Adipocyte (in vitro differentiated cells): ENCODE data around the gene EVL.

Source experiments
- DNase-seq: peaks from one replicate; pipeline ENCODE4 v3.0.0-alpha.2; 2015; ENCODE audit warnings: low read depth
- H3K27me3 ChIP-seq: replicated peaks from 2 replicates; pipeline ENCODE4 v1.7.0; 2013; ENCODE audit warnings: mild to moderate bottlenecking, low read length, moderate library complexity; ENCODE audit not compliant: control insufficient read depth, insufficient read depth
- H3K36me3 ChIP-seq: 2 replicates; pipeline ENCODE4 v1.7.0; 2013; ENCODE audit warnings: low read length, mild to moderate bottlenecking, moderate library complexity; ENCODE audit not compliant: control insufficient read depth, insufficient read depth, severe bottlenecking
- H3K4me1 ChIP-seq: 2 replicates; pipeline ENCODE4 v1.7.0; 2013; ENCODE audit warnings: mild to moderate bottlenecking, low read length, moderate library complexity; ENCODE audit not compliant: control insufficient read depth, insufficient read depth
- H3K4me3 ChIP-seq: 2 replicates; pipeline ENCODE4 v1.7.0; 2013; ENCODE audit warnings: mild to moderate bottlenecking, low read length, moderate library complexity
- H3K9ac ChIP-seq: 2 replicates; pipeline ENCODE4 v1.7.0; 2013; ENCODE audit warnings: mild to moderate bottlenecking, low read length, moderate library complexity
- H3K9me3 ChIP-seq: 2 replicates; pipeline ENCODE4 v1.7.0; 2013; ENCODE audit warnings: mild to moderate bottlenecking, low read length, moderate library complexity; ENCODE audit not compliant: control insufficient read depth

Gene EVL

DNA sequence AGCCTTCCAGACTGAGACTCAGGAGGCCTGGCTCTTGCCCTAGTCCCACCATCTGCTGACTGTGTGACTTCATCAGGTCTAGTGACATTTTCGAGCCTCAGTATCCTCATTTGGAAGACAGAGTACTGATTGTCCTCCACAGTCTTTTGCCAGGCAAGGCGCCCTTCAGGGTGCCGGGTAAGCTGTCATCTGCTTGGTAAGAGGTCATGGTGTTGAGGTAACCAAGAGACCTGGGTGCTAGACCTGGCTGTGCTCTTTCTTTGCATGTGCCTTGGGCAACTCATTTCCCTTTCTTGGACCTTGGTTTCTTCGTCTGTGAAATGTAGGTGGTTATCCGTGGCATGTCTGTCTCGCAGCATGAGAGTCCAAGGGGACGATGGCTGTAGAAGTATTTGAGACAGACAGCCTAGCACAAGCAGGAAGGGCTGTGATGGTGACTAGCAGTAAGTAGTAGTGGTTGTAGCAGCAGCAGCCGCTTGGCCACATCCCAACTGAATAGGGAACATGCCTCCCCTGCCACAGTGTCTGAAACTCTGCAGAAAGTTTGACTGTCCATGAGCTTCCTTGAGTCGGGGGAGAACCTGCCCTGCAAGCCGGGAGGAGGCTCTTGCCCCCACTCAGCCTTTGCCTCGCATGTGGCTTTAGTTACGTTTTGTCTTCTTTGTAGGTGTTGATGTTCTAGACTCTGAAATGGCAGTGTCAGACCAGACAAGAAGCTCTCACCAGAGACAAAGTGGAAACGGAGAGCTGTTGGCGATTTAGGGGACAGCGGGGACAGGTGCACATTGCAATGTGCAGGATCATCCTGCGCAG, 40.3 kb downstream of the EVL start:
- Histone ChIP-seq H3K27me3 (no peaks in the 10 kb centered on the region), H3K4me3 (no peak overlapping the region), H3K36me3 (no peaks in the 10 kb centered on the region), H3K9me3 (no peaks in the 10 kb centered on the region), H3K4me1 (peaks cover 52% of the 10 kb centered on the region), H3K9ac (no peak overlapping the region)
- DNase-seq, result no peak

DNA sequence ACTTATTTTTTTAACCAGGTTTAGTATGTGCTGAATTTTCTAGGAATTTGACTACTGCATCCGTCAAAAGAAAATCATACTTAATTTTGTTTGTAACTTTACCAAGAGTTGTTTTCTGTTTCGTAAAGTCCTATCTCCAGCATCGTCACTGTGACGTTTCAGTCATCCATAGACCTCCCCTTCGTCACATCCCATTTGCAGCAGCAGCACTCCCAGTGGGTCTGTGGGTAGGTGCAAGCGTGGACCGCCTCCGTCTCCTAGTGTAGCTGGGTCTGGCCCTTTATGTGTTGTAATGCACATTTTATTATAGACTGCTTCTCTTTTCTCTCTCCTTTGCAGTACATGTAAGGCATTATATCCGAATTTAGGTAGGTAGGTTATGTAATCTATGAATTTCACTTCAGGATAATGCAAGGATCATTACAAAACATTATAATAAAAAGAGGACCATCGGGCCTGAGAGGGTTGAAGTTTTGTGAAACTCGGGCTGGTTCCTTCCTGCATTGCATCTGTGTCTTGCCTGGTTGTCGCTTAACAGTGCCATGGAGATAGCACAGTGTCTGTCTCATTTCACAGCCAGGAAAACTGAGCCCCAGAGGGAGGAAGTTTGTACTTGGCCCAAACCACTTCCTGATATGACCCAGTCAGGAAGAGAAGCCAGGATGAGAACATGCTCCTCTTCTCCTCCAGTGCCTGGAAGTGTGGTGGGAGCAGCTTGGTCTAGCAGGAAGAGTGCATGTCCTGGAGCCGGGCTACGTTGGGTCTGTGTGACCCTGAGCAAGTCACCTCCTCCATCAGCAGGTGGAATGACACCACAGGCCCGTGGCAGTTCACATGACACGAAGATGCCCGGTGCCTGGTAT, 41.3 kb downstream of the EVL start:
- Histone ChIP-seq H3K27me3 (no peaks in the 10 kb centered on the region), H3K4me1 (peaks cover 52% of the 10 kb centered on the region), H3K9me3 (no peaks in the 10 kb centered on the region), H3K36me3 (no peaks in the 10 kb centered on the region), H3K4me3 (no peak overlapping the region), H3K9ac (no peak overlapping the region)
- DNase-seq, result no peak

- H3K36me3 ChIP-seq, result no peaks in the 10 kb centered on the region
- no peak overlapping the region for H3K9ac ChIP-seq
- no peak for DNase-seq
Measured at GRCh38 chr14:100107236-100107635, 42.0 kb downstream of the EVL start.

GRCh38 chr14:100108042-100108825, 43.0 kb downstream of the EVL start:
- peaks cover 48% of the 10 kb centered on the region for H3K4me1 ChIP-seq
- peak overlapping the region; percentile 66 for H3K9ac ChIP-seq
- no peak overlapping the region for H3K4me3 ChIP-seq
- no peaks in the 10 kb centered on the region for H3K9me3 ChIP-seq
- H3K27me3 ChIP-seq, result no peaks in the 10 kb centered on the region
- H3K36me3 ChIP-seq, result no peaks in the 10 kb centered on the region
- DNase-seq, result peak; percentile 90

More at GRCh38 chr14:100107236-100107635, 42.0 kb downstream of the EVL start:
- Histone ChIP-seq H3K27me3 (no peaks in the 10 kb centered on the region), H3K9me3 (no peaks in the 10 kb centered on the region), H3K4me3 (no peak overlapping the region), H3K4me1 (peaks cover 53% of the 10 kb centered on the region)

- peaks cover 40% of the 10 kb centered on the region for H3K4me1 ChIP-seq
- H3K4me3 ChIP-seq, result no peak overlapping the region
- no peaks in the 10 kb centered on the region for H3K27me3 ChIP-seq
- peak; percentile 9 for DNase-seq
- peak overlapping the region; percentile 66 for H3K9ac ChIP-seq
- H3K36me3 ChIP-seq, result no peaks in the 10 kb centered on the region
- H3K9me3 ChIP-seq, result no peaks in the 10 kb centered on the region
Measured at GRCh38 chr14:100108840-100109593, 43.8 kb downstream of the EVL start.

DNA sequence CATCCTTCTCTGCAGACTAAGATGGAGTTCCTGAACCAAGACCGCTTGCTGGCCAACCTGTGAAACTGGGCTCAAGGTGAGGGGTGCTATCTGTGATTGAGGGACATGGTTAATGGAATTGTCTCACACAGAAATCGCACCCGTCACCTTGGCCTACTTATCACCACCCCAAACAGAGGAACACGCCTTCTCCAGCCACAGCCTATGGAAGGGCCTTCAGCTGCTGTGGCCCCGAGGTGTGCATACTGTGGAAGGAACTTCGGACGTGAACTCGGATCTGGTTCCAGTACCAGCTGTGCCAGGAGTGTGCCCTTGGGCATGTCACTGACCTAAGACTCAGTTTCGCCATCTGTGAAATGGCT, 44.4 kb downstream of the EVL start:
- H3K4me3 ChIP-seq, result no peak overlapping the region
- no peaks in the 10 kb centered on the region for H3K27me3 ChIP-seq
- H3K9me3 ChIP-seq, result no peaks in the 10 kb centered on the region
- no peak for DNase-seq
- no peak overlapping the region for H3K9ac ChIP-seq
- peaks cover 35% of the 10 kb centered on the region for H3K4me1 ChIP-seq
- no peaks in the 10 kb centered on the region for H3K36me3 ChIP-seq

GRCh38 chr14:100110816-100111215, 45.6 kb downstream of the EVL start:
- Histone ChIP-seq H3K36me3 (no peaks in the 10 kb centered on the region), H3K4me3 (no peak overlapping the region), H3K9me3 (no peaks in the 10 kb centered on the region), H3K9ac (no peak overlapping the region), H3K27me3 (no peaks in the 10 kb centered on the region), H3K4me1 (peaks cover 25% of the 10 kb centered on the region)
- DNase-seq, result no peak

DNA sequence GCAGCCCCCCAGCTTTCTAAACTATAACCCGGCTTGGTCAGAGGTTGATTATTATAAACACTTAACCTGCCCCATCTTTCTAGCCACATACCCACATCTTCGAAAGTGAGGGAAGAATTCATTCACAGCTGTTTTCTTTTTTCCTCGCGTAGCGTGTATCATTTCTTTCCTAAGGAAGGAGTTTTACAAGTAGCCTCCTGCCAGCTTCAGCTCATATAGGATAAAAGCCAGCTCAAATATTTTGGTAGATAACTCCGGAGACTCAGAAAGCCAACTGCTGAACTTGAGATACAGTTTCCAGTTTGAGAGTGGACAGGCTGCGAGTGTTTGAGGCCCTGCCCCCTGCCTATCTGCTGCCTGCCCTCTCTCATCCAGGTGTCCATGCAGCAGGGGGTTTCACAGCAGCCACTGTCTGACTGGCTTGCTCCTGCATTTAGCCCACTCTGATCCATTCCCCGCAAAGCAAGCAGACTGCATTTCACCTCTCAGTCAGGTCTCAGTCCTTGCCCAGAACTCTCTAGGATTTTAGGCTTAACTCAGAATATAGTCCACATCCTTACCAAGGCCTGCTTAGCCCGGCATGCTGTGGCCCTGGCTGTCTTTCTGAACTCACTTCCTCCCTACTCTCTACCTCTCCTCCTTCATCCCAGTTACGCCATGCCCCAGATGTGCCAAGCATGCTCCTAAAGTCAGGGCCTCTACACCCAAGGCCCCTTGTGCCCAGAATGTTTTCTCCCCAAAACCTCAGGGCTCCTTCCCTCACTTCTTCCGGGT, 46.9 kb downstream of the EVL start:
- no peak overlapping the region for H3K9ac ChIP-seq
- DNase-seq, result peak; percentile 9
- no peaks in the 10 kb centered on the region for H3K36me3 ChIP-seq
- H3K4me3 ChIP-seq, result no peak overlapping the region
- H3K27me3 ChIP-seq, result no peaks in the 10 kb centered on the region
- peaks cover 23% of the 10 kb centered on the region for H3K4me1 ChIP-seq
- no peaks in the 10 kb centered on the region for H3K9me3 ChIP-seq

DNA sequence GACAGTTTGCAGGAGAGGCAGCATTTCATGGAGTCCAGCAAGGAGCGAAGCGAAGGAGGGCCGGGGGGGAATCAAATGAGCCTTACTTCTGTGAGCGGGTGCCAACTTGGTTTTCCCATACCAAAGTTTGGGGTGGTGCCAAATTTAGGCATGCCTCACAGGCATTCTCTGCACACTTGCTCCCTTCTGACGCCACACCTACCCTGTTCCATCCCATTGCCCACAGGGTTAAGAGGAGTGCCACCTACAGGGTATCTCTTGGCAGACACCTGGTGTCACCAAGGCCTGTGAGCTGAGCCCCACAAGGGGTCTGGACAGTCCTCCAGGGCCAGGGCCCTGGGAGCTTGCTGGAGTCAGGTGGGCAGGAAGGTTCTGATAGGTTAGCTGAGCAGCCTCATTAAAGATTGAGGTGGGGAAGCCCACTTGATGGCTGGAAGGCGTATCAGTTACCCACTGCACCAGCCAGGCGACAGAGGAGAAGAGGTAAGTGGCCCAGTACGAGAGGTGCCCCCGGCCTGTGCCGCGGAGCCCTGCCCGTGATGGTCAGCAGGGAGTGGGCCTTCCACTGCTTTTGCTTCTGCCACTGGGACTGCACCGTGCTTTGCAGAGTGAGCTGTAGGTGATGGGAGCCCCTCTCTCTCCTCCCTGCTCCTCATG, 49.0 kb downstream of the EVL start:
- Histone ChIP-seq H3K4me1 (peaks cover 4% of the 10 kb centered on the region), H3K36me3 (no peaks in the 10 kb centered on the region), H3K4me3 (no peak overlapping the region), H3K27me3 (no peaks in the 10 kb centered on the region), H3K9me3 (no peaks in the 10 kb centered on the region), H3K9ac (no peak overlapping the region)
- DNase-seq, result no peak

DNA sequence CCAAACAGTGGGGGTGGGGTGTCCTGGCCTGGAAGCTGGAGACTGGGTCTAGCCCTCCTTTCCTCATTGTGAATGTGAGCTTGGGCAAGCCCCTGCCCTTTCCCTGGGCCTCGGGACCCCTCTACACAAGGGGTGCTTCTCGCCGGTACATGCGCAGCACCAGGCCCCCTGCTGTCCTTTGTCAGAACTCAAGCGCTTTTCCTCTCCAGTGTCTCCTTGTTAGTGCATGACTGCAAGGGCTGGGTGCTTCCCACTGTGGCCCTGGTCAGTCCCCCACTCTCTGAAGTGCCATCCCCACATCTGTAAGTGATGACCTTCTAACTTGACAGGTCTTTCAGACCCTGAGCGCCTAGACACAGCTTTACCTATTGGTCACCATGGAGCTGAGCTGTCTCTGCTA, 50.0 kb downstream of the EVL start:
- H3K9ac ChIP-seq, result no peak overlapping the region
- peaks cover 4% of the 10 kb centered on the region for H3K4me1 ChIP-seq
- no peaks in the 10 kb centered on the region for H3K27me3 ChIP-seq
- no peak for DNase-seq
- no peaks in the 10 kb centered on the region for H3K9me3 ChIP-seq
- no peak overlapping the region for H3K4me3 ChIP-seq
- no peaks in the 10 kb centered on the region for H3K36me3 ChIP-seq
